HG03097 (cell line): ENCODE results near the gene FUNDC1.

Experiments used
- ATAC-seq: cut with Tn5 transposase; IDR thresholded peaks from one replicate; pipeline ENCODE4 v1.9.1; 2021; ENCODE audit not compliant: unreplicated experiment, low FRiP score

FUNDC1 gene

GRCh38 chrX:44483965-44484606 lies 58.6 kb downstream of the FUNDC1 start:
- no peak for ATAC-seq

GRCh38 chrX:44482575-44482974 lies 60.1 kb downstream of the FUNDC1 start:
- no peak for ATAC-seq

GRCh38 chrX:44480591-44480990 lies 62.1 kb downstream of the FUNDC1 start:
- no peak for ATAC-seq

GRCh38 chrX:44474410-44474809 lies 68.2 kb downstream of the FUNDC1 start:
- ATAC-seq: no peak
